ENCODE measurements around the gene ZNF678. TPM values are rescaled to one million over a fixed set of nuclear protein-coding genes. Genes with fewer than 3 reads are reported as not detected.

ZNF678 gene
- total and polyA plus RNA-seq, 2 of the 8 experiments (the other 6 are each of a cell fraction or from before 2014, with no cell fraction given): 6.9 to 28.3 TPM

- Histone ChIP-seq H2BK120ac (replicated peaks; ENCODE audit: low read depth, low read length) (no peak overlapping the region), H3K36me3 (ENCODE audit: control insufficient read depth in 2 of 4, insufficient read depth in 4 of 4, low read length in 3 of 4) (peaks cover 0 to 3% (median 0%) of the 10 kb centered on the region in 4 experiments; a peak in 1 of 8 replicates), H3K23me2 (ENCODE audit: low read depth, low read length) (no peaks in the 10 kb centered on the region), H4K8ac (ENCODE audit: extremely low read depth, insufficient read depth, low read length) (no peak overlapping the region), H2AK5ac (ENCODE audit: low read depth, low read length) (no peak overlapping the region), H3K27ac (ENCODE audit: low read depth, low read length) (no peak overlapping the region), H4K5ac (ENCODE audit: insufficient read length, low read depth, low read length) (no peak overlapping the region), H3K27me3 (replicated peaks in 1 of 4; ENCODE audit: control insufficient read depth in 3 of 4, extremely low read depth in 1 of 4, insufficient read depth in 3 of 4, low read length in 3 of 4) (no peaks in the 10 kb centered on the region), H4K91ac (replicated peaks; ENCODE audit: insufficient read length, low read length) (no peak overlapping the region), H3K23ac (ENCODE audit: insufficient read length) (no peak overlapping the region), H3K14ac (ENCODE audit: insufficient read length) (no peak overlapping the region), H3K4me3 (ENCODE audit: extremely low read depth in 1 of 4, insufficient read depth in 2 of 4, low read depth in 3 of 4, low read length in 4 of 4) (no peak overlapping the region), H3K4me1 (replicated peaks in 1 of 4; ENCODE audit: control insufficient read depth in 3 of 4, insufficient read depth in 4 of 4, low read length in 3 of 4) (no peaks in the 10 kb centered on the region), H3K79me2 (ENCODE audit: control insufficient read depth in 1 of 2, insufficient read depth in 2 of 2, low read length in 2 of 2) (peaks cover 0 to 6% of the 10 kb centered on the region in 2 experiments; a peak in 2 of 4 replicates), H2BK15ac (ENCODE audit: low read length) (no peak overlapping the region), H4K20me1 (replicated peaks in 1 of 2; ENCODE audit: control insufficient read depth in 1 of 2, insufficient read depth in 2 of 2, low read length in 2 of 2) (no peaks in the 10 kb centered on the region), H3K9me3 (ENCODE audit: insufficient read depth in 2 of 2, low read depth in 1 of 2, low read length in 1 of 2) (peaks cover 14 to 22% of the 10 kb centered on the region in 2 experiments), H3K56ac (replicated peaks; ENCODE audit: insufficient read length, low read depth, low read length) (no peak overlapping the region), H2BK20ac (ENCODE audit: low read length) (no peak overlapping the region), H2BK5ac (ENCODE audit: low read depth, low read length) (no peak overlapping the region), H2AFZ (ENCODE audit: low read length) (no peak overlapping the region), H2BK12ac (ENCODE audit: low read depth, low read length) (no peak overlapping the region), H3K4me2 (ENCODE audit: insufficient read depth in 1 of 2, low read depth in 2 of 2, low read length in 2 of 2) (no peak overlapping the region), H3K9ac (replicated peaks in 1 of 4; ENCODE audit: extremely low read depth in 1 of 4, low read depth in 3 of 4, low read length in 3 of 4) (no peak overlapping the region), H3K4ac (replicated peaks; ENCODE audit: insufficient read length, low read depth, low read length) (no peak overlapping the region), H3K79me1 (ENCODE audit: low read depth, low read length) (peaks cover 2% of the 10 kb centered on the region; the same call in 1 of the 2 replicates), H3K18ac (ENCODE audit: extremely low read depth, low read length) (no peak overlapping the region)
- CTCF ChIA-PET (ENCODE audit: partially characterized antibody): interaction anchor here (1.1 kb wide), 1 partner anchor 259 kb away, joined by 3 read pairs; no protein-coding TSS in a partner anchor
- DNase-seq (ENCODE audit: low read depth in 1 of 2, low spot score in 2 of 2): no peak
- no peak for FAIRE-seq
- 93% methylated on average over 13 of the region's 13 CpGs; no CpG with 5 or more reads in 1 of the 2 experiments for WGBS, 2 experiments (ENCODE audit: extremely low coverage in 1 of 2, insufficient coverage in 1 of 2, insufficient read length in 1 of 2, insufficient replicate concordance in 2 of 2, low coverage in 1 of 2, low lambda C conversion rate in 2 of 2, missing lambda C conversion rate in 1 of 2)
- POLR2A ChIA-PET (ENCODE audit: partially characterized antibody): no interaction called here
- no peak for TF ChIP-seq SIX5 (IDR thresholded peaks at IDR 0.05; ENCODE audit: low read depth, low read length)
Measured at GRCh38 chr1:227632325-227632724, 69.0 kb downstream of the ZNF678 start.

All from H1 (cell line).